ENCODE results near the gene ZNF865. TPM values are rescaled to one million over a fixed set of nuclear protein-coding genes. Genes with fewer than 3 reads are reported as not detected.

The ZNF865 gene
- total and polyA plus RNA-seq, 2 of the 8 experiments (the other 6 are each of a cell fraction or from before 2014, with no cell fraction given): 3.5 to 13.6 TPM

DNA sequence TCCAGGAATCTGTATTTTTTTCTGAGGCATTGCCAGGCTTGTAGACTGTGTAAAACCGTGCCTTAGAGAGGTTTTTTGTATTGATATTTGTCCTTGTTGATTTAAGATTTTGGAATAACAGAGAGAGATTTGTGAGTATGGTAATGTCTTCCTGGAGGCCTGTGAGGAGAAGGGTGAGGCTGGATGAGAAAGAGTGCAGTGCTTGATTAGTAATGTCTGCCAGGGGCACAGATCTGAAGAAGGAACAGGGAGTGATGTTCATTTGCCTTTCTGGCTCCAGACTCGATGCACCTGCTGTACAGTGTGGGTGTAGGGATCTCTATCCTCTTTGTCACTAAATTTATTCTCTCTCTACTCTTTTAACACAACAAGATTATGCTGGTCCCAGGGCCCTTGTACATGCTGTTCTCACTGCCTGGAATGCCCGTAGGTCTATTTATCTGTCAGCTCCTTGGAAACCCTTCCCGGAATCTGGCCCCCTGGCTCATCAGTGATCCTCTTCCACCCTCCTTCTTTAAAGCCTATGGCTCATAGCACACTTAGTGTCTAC, 10.4 kb upstream of the ZNF865 start:
- no peak overlapping the region for H2AFZ ChIP-seq (ENCODE audit: low read length)
- H3K4ac ChIP-seq (replicated peaks; ENCODE audit: insufficient read length, low read depth, low read length): no peak overlapping the region
- peaks cover 0 to 2% of the 10 kb centered on the region in 2 experiments for H4K20me1 ChIP-seq (replicated peaks in 1 of 2; ENCODE audit: control insufficient read depth in 1 of 2, insufficient read depth in 2 of 2, low read length in 2 of 2)
- peaks cover 0 to 10% (median 8%) of the 10 kb centered on the region in 4 experiments; a peak in 3 of 8 replicates for H3K36me3 ChIP-seq (ENCODE audit: control insufficient read depth in 2 of 4, insufficient read depth in 4 of 4, low read length in 3 of 4)
- no peak overlapping the region for H3K27ac ChIP-seq (ENCODE audit: low read depth, low read length)
- no peak overlapping the region for H3K18ac ChIP-seq (ENCODE audit: extremely low read depth, low read length)
- H3K4me2 ChIP-seq (ENCODE audit: insufficient read depth in 1 of 2, low read depth in 2 of 2, low read length in 2 of 2): no peak overlapping the region
- H4K91ac ChIP-seq (replicated peaks; ENCODE audit: insufficient read length, low read length): no peak overlapping the region
- FAIRE-seq: no peak
- H2AK5ac ChIP-seq (ENCODE audit: low read depth, low read length): no peak overlapping the region
- no peak overlapping the region for H2BK15ac ChIP-seq (ENCODE audit: low read length)
- no peak overlapping the region for H4K5ac ChIP-seq (ENCODE audit: insufficient read length, low read depth, low read length)
- H3K23ac ChIP-seq (ENCODE audit: insufficient read length): no peak overlapping the region
- H3K9me3 ChIP-seq (ENCODE audit: insufficient read depth in 2 of 2, low read depth in 1 of 2, low read length in 1 of 2): no peaks in the 10 kb centered on the region
- no peak overlapping the region for H2BK5ac ChIP-seq (ENCODE audit: low read depth, low read length)
- H3K79me1 ChIP-seq (ENCODE audit: low read depth, low read length): no peaks in the 10 kb centered on the region; the same call in 1 of the 2 replicates
- H2BK20ac ChIP-seq (ENCODE audit: low read length): no peak overlapping the region
- H3K4me3 ChIP-seq (ENCODE audit: extremely low read depth in 1 of 4, insufficient read depth in 2 of 4, low read depth in 3 of 4, low read length in 4 of 4): no peak overlapping the region
- no peak overlapping the region for H3K9ac ChIP-seq (replicated peaks in 1 of 4; ENCODE audit: extremely low read depth in 1 of 4, low read depth in 3 of 4, low read length in 3 of 4)
- H3K14ac ChIP-seq (ENCODE audit: insufficient read length): no peak overlapping the region
- H3K56ac ChIP-seq (replicated peaks; ENCODE audit: insufficient read length, low read depth, low read length): no peak overlapping the region
- CTCF ChIA-PET (ENCODE audit: partially characterized antibody): interaction anchor here (1.7 to 3.4 kb wide), 3 partner anchors 11 to 91 kb away, joined by 3 to 12 read pairs (median 11); partner anchors contain the start of gene ZNF865
- H3K23me2 ChIP-seq (ENCODE audit: low read depth, low read length): peaks cover 5% of the 10 kb centered on the region; the same call in 1 of the 2 replicates
- H3K27me3 ChIP-seq (replicated peaks in 1 of 4; ENCODE audit: control insufficient read depth in 3 of 4, extremely low read depth in 1 of 4, insufficient read depth in 3 of 4, low read length in 3 of 4): peaks cover 0 to 2% (median 0%) of the 10 kb centered on the region in 4 experiments; a peak in 1 of 7 replicates
- no peak for DNase-seq (ENCODE audit: low read depth in 1 of 2, low spot score in 2 of 2)
- H4K8ac ChIP-seq (ENCODE audit: extremely low read depth, insufficient read depth, low read length): no peak overlapping the region
- H3K4me1 ChIP-seq (replicated peaks in 1 of 4; ENCODE audit: control insufficient read depth in 3 of 4, insufficient read depth in 4 of 4, low read length in 3 of 4): peaks cover 0 to 8% (median 3%) of the 10 kb centered on the region in 4 experiments; a peak in 4 of 7 replicates
- 93% methylated on average over 4 of the region's 4 CpGs; no CpG with 5 or more reads in 1 of the 2 experiments for WGBS, 2 experiments (ENCODE audit: extremely low coverage in 1 of 2, insufficient coverage in 1 of 2, insufficient read length in 1 of 2, insufficient replicate concordance in 2 of 2, low coverage in 1 of 2, low lambda C conversion rate in 2 of 2, missing lambda C conversion rate in 1 of 2)
- H2BK120ac ChIP-seq (replicated peaks; ENCODE audit: low read depth, low read length): no peak overlapping the region
- no peaks in the 10 kb centered on the region for H3K79me2 ChIP-seq (ENCODE audit: control insufficient read depth in 1 of 2, insufficient read depth in 2 of 2, low read length in 2 of 2)
- POLR2A ChIA-PET (ENCODE audit: partially characterized antibody): interaction anchor here (1.0 to 2.5 kb wide), 3 partner anchors 14 to 111 kb away, joined by 3 to 6 read pairs (median 4); partner anchors contain the start of genes NAT14 and ZNF579
- H2BK12ac ChIP-seq (ENCODE audit: low read depth, low read length): no peak overlapping the region
- no peak for TF ChIP-seq CBX8 (IDR thresholded peaks at IDR 0.05; ENCODE audit: borderline replicate concordance, low read depth, low read length)
- TF ChIP-seq, protein P1, sequence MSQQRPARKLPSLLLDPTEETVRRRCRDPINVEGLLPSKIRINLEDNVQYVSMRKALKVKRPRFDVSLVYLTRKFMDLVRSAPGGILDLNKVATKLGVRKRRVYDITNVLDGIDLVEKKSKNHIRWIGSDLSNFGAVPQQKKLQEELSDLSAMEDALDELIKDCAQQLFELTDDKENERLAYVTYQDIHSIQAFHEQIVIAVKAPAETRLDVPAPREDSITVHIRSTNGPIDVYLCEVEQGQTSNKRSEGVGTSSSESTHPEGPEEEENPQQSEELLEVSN (IDR thresholded peaks at IDR 0.05): no peak
- TF ChIP-seq FOSL1 (IDR thresholded peaks at IDR 0.05; ENCODE audit: insufficient read depth, low read depth, low read length): no peak
- TF ChIP-seq KDM1A (IDR thresholded peaks at IDR 0.05; ENCODE audit: borderline replicate concordance, low read length): no peak
- no peak for TF ChIP-seq MAFK (IDR thresholded peaks at IDR 0.05; ENCODE audit: low read depth, low read length)
- TF ChIP-seq CBX5 (IDR thresholded peaks at IDR 0.05; ENCODE audit: low read depth, low read length): no peak
- no peak for TF ChIP-seq POLR2AphosphoS5 (IDR thresholded peaks at IDR 0.05; ENCODE audit: low read depth, low read length)
- no peak for TF ChIP-seq CHD1 (IDR thresholded peaks at IDR 0.05; ENCODE audit: low read depth, low read length)
- TF ChIP-seq EGR1 (IDR thresholded peaks at IDR 0.05; ENCODE audit: borderline replicate concordance, low read depth, low read length): no peak
- TF ChIP-seq CEBPB (IDR thresholded peaks at IDR 0.05; ENCODE audit: low read depth, low read length): no peak
- no peak for TF ChIP-seq RAD21 (IDR thresholded peaks at IDR 0.05 in 1 of 2, conservative IDR thresholded peaks at IDR 0.05 in 1 of 2; ENCODE audit: low read depth in 2 of 2, low read length in 2 of 2)
- TF ChIP-seq TCF12 (IDR thresholded peaks at IDR 0.05; ENCODE audit: low read depth, low read length): no peak
- TF ChIP-seq ZNF274 (IDR thresholded peaks at IDR 0.05; ENCODE audit: borderline replicate concordance, extremely low read depth, low read length): no peak

Measured in H1 (cell line).